Neutrophil (primary cell): ENCODE results near the gene PCBP4.

Source experiments
- H3K27ac ChIP-seq: fragments of 200-600 bp; sonication (generic); 2 replicates; pipeline ENCODE4 v1.5.1; 2016; ENCODE audit warnings: mild to moderate bottlenecking, moderate library complexity
- H3K27me3 ChIP-seq: fragments of 200-600 bp; sonication (generic); 2 replicates; pipeline ENCODE4 v1.6.0; 2016; ENCODE audit warnings: mild to moderate bottlenecking
- H3K36me3 ChIP-seq: fragments of 200-600 bp; sonication (generic); 2 replicates; pipeline ENCODE4 v1.5.1; 2017
- H3K4me1 ChIP-seq, 2 experiments: fragments of 200-600 bp in 1 of 2; sonication (generic) in 1 of 2; 1 replicate in 1 of 2; 2 replicates in 1 of 2; pipeline versions ENCODE4 v1.5.1 to v1.6.1; 2013 to 2016; ENCODE audit warnings: low read depth in 1 of 2, low read length in 1 of 2, mild to moderate bottlenecking in 1 of 2, moderate library complexity in 1 of 2; ENCODE audit not compliant: control insufficient read depth in 1 of 2, insufficient read depth in 1 of 2
- H3K4me3 ChIP-seq, 2 experiments: fragments of 200-600 bp in 1 of 2; sonication (generic) in 1 of 2; 1 replicate in 1 of 2; 2 replicates in 1 of 2; pipeline ENCODE4 v1.5.1; 2013 to 2016; ENCODE audit warnings: low read depth in 1 of 2, low read length in 1 of 2, mild to moderate bottlenecking in 1 of 2, moderate library complexity in 1 of 2
- H3K9me3 ChIP-seq: fragments of 200-600 bp; sonication (generic); 2 replicates; pipeline ENCODE4 v1.5.1; 2016
- TF ChIP-seq, protein P1 (sequence below): fragments of 200-600 bp; sonication (generic); IDR thresholded peaks from 2 replicates; pipeline ENCODE4 v1.5.1; 2016; ENCODE audit warnings: antibody characterized with exemption

Gene PCBP4

GRCh38 chr3:51963951-51964451 is 3.3 kb downstream of the PCBP4 start:
- Histone ChIP-seq H3K9me3 (no peaks in the 10 kb centered on the region), H3K27ac (no peak overlapping the region), H3K36me3 (no peaks in the 10 kb centered on the region), H3K27me3 (peaks cover 100% of the 10 kb centered on the region), H3K4me1 (peaks cover 4 to 14% of the 10 kb centered on the region in 2 experiments), H3K4me3 (no peak overlapping the region)
- TF ChIP-seq, protein P1, sequence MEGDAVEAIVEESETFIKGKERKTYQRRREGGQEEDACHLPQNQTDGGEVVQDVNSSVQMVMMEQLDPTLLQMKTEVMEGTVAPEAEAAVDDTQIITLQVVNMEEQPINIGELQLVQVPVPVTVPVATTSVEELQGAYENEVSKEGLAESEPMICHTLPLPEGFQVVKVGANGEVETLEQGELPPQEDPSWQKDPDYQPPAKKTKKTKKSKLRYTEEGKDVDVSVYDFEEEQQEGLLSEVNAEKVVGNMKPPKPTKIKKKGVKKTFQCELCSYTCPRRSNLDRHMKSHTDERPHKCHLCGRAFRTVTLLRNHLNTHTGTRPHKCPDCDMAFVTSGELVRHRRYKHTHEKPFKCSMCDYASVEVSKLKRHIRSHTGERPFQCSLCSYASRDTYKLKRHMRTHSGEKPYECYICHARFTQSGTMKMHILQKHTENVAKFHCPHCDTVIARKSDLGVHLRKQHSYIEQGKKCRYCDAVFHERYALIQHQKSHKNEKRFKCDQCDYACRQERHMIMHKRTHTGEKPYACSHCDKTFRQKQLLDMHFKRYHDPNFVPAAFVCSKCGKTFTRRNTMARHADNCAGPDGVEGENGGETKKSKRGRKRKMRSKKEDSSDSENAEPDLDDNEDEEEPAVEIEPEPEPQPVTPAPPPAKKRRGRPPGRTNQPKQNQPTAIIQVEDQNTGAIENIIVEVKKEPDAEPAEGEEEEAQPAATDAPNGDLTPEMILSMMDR: no peak

DNA sequence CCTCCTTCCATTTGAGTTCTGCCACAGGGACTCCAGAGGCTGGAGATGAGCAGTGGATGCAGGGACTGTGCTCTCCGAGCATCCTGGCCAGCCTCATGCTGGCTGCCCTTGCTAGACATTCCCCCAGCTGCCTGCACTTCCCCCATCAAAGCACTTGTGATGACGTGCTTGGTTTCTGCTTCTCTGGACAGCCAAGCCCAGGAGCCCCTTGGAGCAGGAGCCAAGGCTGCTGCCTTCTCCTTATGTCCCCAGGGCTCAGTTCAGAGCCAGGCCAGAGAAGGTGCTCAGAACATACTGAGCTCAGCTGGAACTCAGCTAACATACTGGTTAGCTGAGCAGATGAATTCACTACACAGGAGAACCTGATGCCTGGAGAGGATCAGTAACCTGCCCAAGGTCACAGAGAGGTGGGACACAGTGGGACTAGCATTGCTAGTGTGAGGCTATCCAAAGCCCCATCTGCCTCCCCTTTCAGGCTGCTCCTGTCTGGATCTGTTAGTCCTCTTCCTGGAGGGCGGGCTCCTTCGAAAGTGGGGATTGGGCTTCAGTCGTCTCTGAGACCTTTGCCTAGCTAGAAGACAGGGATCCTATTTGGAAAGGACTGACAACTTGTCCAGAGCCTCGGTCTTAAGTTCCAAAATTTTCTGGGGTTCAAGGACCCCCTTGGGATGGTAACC is 4.3 kb downstream of the PCBP4 start:
- no peaks in the 10 kb centered on the region for H3K9me3 ChIP-seq
- H3K27ac ChIP-seq: no peak overlapping the region
- peaks cover 99% of the 10 kb centered on the region for H3K27me3 ChIP-seq
- no peaks in the 10 kb centered on the region for H3K36me3 ChIP-seq
- H3K4me3 ChIP-seq: no peak overlapping the region
- peaks cover 3 to 9% of the 10 kb centered on the region in 2 experiments for H3K4me1 ChIP-seq
- TF ChIP-seq, protein P1: no peak

- Histone ChIP-seq H3K27me3 (peaks cover 99% of the 10 kb centered on the region), H3K9me3 (no peaks in the 10 kb centered on the region), H3K36me3 (no peaks in the 10 kb centered on the region), H3K4me1 (peaks cover 0 to under 1% of the 10 kb centered on the region in 2 experiments), H3K4me3 (no peak overlapping the region), H3K27ac (no peak overlapping the region)
- TF ChIP-seq, protein P1: no peak
Observed at GRCh38 chr3:51961602-51962569, 5.4 kb downstream of the PCBP4 start.

- Histone ChIP-seq H3K4me3 (no peak overlapping the region), H3K27me3 (peaks cover 99% of the 10 kb centered on the region), H3K27ac (no peak overlapping the region), H3K9me3 (no peaks in the 10 kb centered on the region), H3K36me3 (no peaks in the 10 kb centered on the region), H3K4me1 (peaks cover 6 to 8% of the 10 kb centered on the region in 2 experiments)
- TF ChIP-seq, protein P1: no peak
Observed at GRCh38 chr3:51961011-51961410, 6.2 kb downstream of the PCBP4 start.

GRCh38 chr3:51960386-51960785 is 6.9 kb downstream of the PCBP4 start:
- H3K27ac ChIP-seq: no peak overlapping the region
- no peaks in the 10 kb centered on the region for H3K36me3 ChIP-seq
- H3K4me3 ChIP-seq: no peak overlapping the region
- TF ChIP-seq, protein P1: no peak
- H3K9me3 ChIP-seq: no peaks in the 10 kb centered on the region
- H3K27me3 ChIP-seq: peaks cover 99% of the 10 kb centered on the region
- peaks cover 12 to 13% of the 10 kb centered on the region in 2 experiments for H3K4me1 ChIP-seq
